RKO (cell line): ENCODE data around the gene MRPL54.
"Not testable (repeated sequence)": the region's sequence is repeated elsewhere in the genome, so short reads cannot be mapped to it uniquely, and the experiment has no call there.

Source experiments
- DNase-seq: peaks from one replicate; pipeline ENCODE4 v3.0.0-alpha.2; 2016; ENCODE audit warnings: low spot score

Gene MRPL54

DNA sequence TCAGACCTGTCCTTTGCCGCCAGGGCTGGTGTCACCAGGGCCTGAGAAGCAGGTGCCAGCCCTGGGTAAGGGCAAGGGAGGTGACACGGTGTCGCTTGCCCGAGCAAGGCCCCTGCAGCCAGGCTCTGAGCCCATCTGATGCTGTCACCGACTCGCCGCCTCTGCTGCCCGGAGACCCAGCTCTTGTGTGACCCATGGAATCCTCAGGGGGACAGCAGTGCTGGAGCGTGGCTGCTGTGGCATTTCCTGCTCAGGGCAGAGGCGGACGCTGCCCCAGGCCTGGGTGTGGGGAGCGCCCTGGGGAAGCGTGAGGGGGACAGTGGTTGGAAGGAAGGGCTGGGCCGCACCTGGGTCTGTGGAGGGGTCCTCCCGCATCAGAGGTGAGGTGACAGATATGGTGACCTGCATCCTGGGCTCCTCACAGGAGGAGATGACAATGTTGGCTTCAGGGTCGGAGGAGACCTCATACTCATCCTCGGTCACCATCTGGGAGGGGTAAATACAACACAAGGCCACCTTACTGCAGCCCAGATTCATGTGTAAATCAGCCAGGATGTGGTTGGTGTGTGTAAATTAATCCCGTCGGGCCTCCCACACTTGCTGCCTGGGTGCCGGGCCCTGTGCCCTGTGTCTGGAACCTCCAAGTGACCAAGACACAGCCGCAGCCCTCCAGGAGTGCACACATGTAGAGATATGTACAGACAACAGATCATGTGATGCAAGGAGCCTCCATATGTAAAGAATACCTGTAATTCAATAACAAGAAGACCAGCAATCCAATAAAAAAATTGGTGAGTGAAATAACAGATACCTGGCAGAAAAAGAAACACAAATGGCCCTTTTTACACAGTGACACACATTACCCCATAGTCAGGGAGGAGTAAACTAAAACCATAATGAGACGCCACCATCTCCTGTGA lies 51.3 kb downstream of the MRPL54 start:
- DNase-seq = no peak

DNA sequence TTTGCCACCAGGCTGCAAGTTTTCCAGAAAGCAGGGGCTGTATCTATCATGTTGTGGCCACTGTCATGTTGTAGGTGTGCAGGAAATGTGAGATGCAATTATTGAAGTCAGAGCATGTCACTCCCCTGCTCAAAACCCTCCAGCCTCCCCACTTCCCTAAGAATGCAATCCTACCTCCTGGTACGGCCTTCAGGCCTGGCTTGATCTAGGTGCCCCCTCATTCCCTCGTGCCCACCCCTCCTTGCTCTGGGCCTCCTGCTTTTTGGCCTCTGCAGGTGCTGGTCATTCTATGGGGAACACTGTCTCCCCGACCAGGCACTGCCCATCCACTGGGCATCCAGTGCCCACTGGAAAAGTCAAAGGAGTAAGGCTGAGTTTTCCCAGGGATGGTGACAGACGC lies 52.2 kb downstream of the MRPL54 start:
- DNase-seq = no peak

DNA sequence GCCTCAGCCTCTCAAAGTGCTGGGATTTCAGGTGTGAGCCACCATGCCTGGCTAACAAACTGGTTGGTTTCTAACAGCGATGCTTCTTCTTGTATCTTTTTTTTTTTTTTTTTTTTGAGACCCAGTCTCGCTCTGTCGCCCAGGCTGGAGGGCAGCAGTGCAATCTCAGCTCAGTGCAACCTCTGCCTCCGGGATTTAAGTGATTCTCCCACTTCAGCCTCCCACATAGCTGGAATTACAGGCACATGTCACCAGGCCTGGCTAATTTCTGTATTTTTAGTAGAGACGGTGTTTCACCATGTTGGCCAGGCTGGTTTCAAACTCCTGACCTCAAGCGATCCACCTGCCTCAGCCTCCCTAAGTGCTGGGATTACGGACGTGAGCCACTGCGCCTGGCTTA lies 53.7 kb downstream of the MRPL54 start:
- not testable (repeated sequence) for DNase-seq

DNA sequence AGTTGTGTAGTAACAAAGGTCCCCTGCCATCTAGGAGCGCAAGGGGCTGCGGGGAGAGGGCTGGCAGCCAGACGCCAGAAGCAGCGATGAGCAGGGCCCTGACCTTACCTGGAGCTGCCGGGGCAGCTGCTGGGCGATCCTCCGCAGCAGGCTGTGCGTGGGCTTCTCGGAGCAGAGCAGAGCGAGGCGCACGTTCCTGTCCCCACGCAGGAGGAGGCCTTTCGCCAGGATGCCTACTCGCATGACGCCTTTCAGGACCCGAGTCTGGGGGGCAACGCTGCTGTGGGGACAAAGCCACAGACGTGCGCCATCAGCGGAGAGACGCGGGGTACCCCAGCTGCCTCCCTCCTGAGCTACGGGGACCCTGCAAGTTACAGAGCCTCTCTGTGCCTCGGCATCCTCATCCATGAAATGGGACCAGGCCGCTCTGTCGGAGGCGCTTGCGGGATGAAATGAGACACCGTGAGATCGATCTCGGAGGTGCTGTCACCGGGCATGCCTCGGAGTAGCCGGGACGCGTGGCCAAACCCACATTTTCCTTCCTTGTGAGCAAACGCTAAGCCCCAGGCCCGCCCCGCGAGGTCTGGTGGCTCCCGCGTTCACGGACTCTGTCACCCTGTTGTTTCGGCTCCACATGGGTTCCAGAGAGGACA lies 54.2 kb downstream of the MRPL54 start:
- DNase-seq = no peak
